RWPE2 (cell line): ENCODE results near the gene JPH4.
A peak's percentile ranks its signal among the peaks of the same experiment; 100 is the strongest.

Experiments
- ATAC-seq: fragments of 200-7000 bp; cut with Tn5 transposase; 3 replicates; pipeline ENCODE4 v1.9.1; 2021; ENCODE audit warnings: low read depth
- DNase-seq: peaks from one replicate; pipeline ENCODE4 v3.0.0-alpha.2; 2020; ENCODE audit warnings: low spot score
- H3K27ac ChIP-seq: fragments of 450-650 bp; 2 replicates; pipeline ENCODE4 v1.5.1; 2017; ENCODE audit warnings: mild to moderate bottlenecking; ENCODE audit not compliant: poor library complexity, severe bottlenecking
- H3K27me3 ChIP-seq: fragments of 250-450 bp; sonication (Bioruptor Pico); 2 replicates; pipeline ENCODE4 v1.5.1; 2021; ENCODE audit warnings: mild to moderate bottlenecking, moderate library complexity; ENCODE audit not compliant: insufficient read depth, poor library complexity, severe bottlenecking
- H3K36me3 ChIP-seq: fragments of 250-450 bp; sonication (Bioruptor Pico); 2 replicates; pipeline ENCODE4 v1.5.1; 2020; ENCODE audit warnings: low read depth, mild to moderate bottlenecking, moderate library complexity
- H3K4me1 ChIP-seq: fragments of 250-450 bp; sonication (Bioruptor Pico); 2 replicates; pipeline ENCODE4 v1.5.1; 2021; ENCODE audit warnings: mild to moderate bottlenecking, moderate library complexity; ENCODE audit not compliant: insufficient read depth, poor library complexity, severe bottlenecking
- H3K4me3 ChIP-seq: fragments of 250-450 bp; sonication (Bioruptor Pico); 2 replicates; pipeline ENCODE4 v1.5.1; 2021; ENCODE audit warnings: mild to moderate bottlenecking, moderate library complexity; ENCODE audit not compliant: severe bottlenecking
- H3K9me3 ChIP-seq: fragments of 250-450 bp; sonication (Bioruptor Pico); 2 replicates; pipeline ENCODE4 v1.5.1; 2021; ENCODE audit warnings: mild to moderate bottlenecking, moderate library complexity; ENCODE audit not compliant: severe bottlenecking
- CTCF ChIP-seq: fragments of 450-650 bp; IDR thresholded peaks from one replicate; pipeline ENCODE4 v1.5.1; 2017; ENCODE audit warnings: mild to moderate bottlenecking, moderate library complexity; ENCODE audit not compliant: poor library complexity, severe bottlenecking

JPH4 gene

GRCh38 chr14:23568021-23568599, 10.5 kb downstream of the JPH4 start:
- Histone ChIP-seq H3K27me3 (no peaks in the 10 kb centered on the region), H3K9me3 (no peaks in the 10 kb centered on the region), H3K4me3 (peak overlapping the region; percentile 71), H3K27ac (peak overlapping the region; percentile 31), H3K36me3 (peaks cover 31% of the 10 kb centered on the region), H3K4me1 (peaks cover 4% of the 10 kb centered on the region)
- DNase-seq = peak; percentile 19
- TF ChIP-seq CTCF = no peak
- ATAC-seq = no peak

GRCh38 chr14:23567186-23568020, 11.2 kb downstream of the JPH4 start, which contains the start of gene AP1G2:
TSS of gene AP1G2 (minus strand) at chr14:23567791. CDS start at chr14:23567314, 477 bp downstream.
- Histone ChIP-seq H3K27ac (peak within 1 kb of the TSS; percentile 31), H3K9me3 (no peaks in the 10 kb centered on the region), H3K36me3 (peaks cover 38% of the 10 kb centered on the region), H3K4me3 (peak within 1 kb of the TSS; percentile 71), H3K4me1 (peaks cover 4% of the 10 kb centered on the region), H3K27me3 (no peaks in the 10 kb centered on the region)
- ATAC-seq (peak; percentile 90), DNase-seq (peak; percentile 96)
- TF ChIP-seq CTCF = no peak

- no peak for TF ChIP-seq CTCF
- Histone ChIP-seq H3K27me3 (no peaks in the 10 kb centered on the region), H3K36me3 (peaks cover 44% of the 10 kb centered on the region), H3K9me3 (no peaks in the 10 kb centered on the region), H3K4me3 (peak overlapping the region; percentile 71), H3K27ac (peak overlapping the region; percentile 31), H3K4me1 (peaks cover 4% of the 10 kb centered on the region)
- ATAC-seq (peak; percentile 17; the same call in 2 of the 3 replicates), DNase-seq (no peak)
These were observed 11.8 kb downstream of the JPH4 start for GRCh38 chr14:23566778-23567185.

GRCh38 chr14:23566112-23566777, 12.3 kb downstream of the JPH4 start:
- ATAC-seq (no peak), DNase-seq (no peak)
- Histone ChIP-seq H3K36me3 (peaks cover 50% of the 10 kb centered on the region), H3K27me3 (no peaks in the 10 kb centered on the region), H3K27ac (no peak overlapping the region), H3K9me3 (no peaks in the 10 kb centered on the region), H3K4me3 (peak overlapping the region; percentile 71), H3K4me1 (peaks cover 4% of the 10 kb centered on the region)
- no peak for TF ChIP-seq CTCF
